ENCODE measurements around the gene RILPL1.

The RILPL1 gene

DNA sequence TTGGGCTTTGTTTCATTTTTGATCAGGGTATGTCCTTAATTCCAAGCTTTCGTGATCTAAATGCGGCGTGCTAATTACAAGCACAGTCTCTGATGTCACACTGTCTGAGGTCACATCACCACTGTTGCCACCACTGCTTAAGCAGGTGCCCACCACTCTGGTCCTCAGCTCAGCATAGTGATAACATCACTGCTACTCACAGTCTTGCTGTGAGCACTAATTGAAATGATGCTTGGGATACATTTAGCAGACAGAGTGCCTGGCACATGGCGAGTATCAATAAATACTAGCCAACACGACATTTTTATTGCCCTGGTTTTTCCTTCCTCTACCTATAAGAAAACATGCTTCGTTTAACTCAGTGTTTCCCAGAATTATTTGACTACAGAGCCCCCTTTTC is 104.9 kb downstream of the RILPL1 start:
- no peak for DNase-seq (ENCODE audit: low spot score)

DNA sequence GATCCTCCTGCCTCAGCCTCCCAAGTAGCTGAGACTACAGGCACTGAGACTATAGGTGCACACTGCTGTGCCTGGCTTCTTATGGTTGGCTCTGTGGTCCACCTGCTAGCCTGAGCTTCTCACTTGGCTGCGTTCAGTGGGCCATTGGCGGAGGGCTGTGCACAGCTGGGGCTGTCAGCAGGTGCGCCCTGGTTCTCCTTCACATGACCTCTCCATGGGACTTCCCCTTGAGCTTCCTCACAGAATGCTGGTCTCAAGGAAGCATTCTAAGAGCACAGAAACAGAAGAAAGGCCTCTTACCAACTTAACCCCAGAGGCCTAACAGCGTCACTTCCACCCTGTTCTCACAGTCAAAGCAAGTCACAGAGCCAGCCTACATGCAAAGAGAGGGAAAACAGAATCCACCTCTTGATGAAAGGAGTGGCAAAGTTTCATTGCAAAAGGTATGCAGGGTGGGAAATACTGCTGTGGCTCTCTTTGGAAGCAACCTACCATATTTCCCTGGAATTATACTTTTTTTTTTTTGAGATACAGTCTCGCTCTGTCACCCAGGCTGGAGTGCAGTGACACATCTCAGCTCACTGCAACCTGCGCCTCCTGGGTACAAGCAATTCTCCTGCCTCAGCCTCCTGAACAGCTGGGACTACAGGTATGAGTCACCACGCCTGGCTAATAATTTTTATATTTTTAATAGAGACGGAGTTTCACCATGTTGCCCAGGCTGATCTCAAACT is 106.3 kb downstream of the RILPL1 start:
- DNase-seq (ENCODE audit: low spot score), result no peak

DNA sequence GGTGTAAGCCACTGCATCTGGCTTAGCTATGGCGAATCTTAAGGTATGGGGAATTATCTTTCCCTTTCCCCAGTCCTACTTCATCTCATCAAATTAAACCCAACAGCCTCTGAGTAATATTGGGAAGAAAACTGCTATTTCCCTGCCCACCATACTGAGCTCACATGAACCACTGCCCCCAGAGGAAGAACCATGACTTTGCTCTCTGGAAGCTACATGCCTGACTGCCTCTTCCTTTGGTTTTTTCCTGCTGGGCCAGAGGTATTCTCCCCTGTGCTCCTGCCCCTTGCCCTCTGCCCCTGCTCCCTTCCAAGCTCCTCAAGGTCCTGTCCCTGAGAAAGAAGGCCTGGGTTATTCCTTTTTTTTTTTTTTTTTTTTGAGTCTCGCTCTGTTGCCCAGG is 112.2 kb downstream of the RILPL1 start:
- DNase-seq (ENCODE audit: low spot score), result no peak
